HG02759 (cell line): ENCODE data around the gene MARCHF9.

ENCODE experiments used
- ATAC-seq: cut with Tn5 transposase; IDR thresholded peaks from one replicate; pipeline ENCODE4 v1.9.1; 2021; ENCODE audit warnings: mild to moderate bottlenecking, moderate library complexity; ENCODE audit not compliant: unreplicated experiment

Gene MARCHF9

GRCh38 chr12:57793920-57794319 lies 39.0 kb downstream of the MARCHF9 start:
- no peak for ATAC-seq

GRCh38 chr12:57795354-57795753 lies 40.5 kb downstream of the MARCHF9 start:
- ATAC-seq, result no peak

- no peak for ATAC-seq
Measured at GRCh38 chr12:57796996-57797395, 42.1 kb downstream of the MARCHF9 start.

- ATAC-seq, result no peak
Measured at GRCh38 chr12:57797933-57798332, 43.0 kb downstream of the MARCHF9 start.

GRCh38 chr12:57800965-57801364 lies 46.1 kb downstream of the MARCHF9 start:
- ATAC-seq, result no peak

GRCh38 chr12:57802607-57803006 lies 47.7 kb downstream of the MARCHF9 start:
- ATAC-seq, result no peak

- ATAC-seq, result peak; percentile 40
Measured at GRCh38 chr12:57803319-57803893, 48.5 kb downstream of the MARCHF9 start.

GRCh38 chr12:57806677-57807076 lies 51.8 kb downstream of the MARCHF9 start:
- ATAC-seq, result no peak

- ATAC-seq, result no peak
Measured at GRCh38 chr12:57807285-57807684, 52.4 kb downstream of the MARCHF9 start.

GRCh38 chr12:57808351-57808750 lies 53.4 kb downstream of the MARCHF9 start:
- ATAC-seq, result no peak

GRCh38 chr12:57809425-57809824 lies 54.5 kb downstream of the MARCHF9 start:
- no peak for ATAC-seq
